Cerebellar cortex (tissue), 1 donor: ENCODE measurements around the gene FEZ2.

Experiments used
- DNase-seq: peaks from one replicate; pipeline ENCODE4 v3.0.0-alpha.2; 2015; ENCODE audit warnings: low spot score

Gene FEZ2

DNA sequence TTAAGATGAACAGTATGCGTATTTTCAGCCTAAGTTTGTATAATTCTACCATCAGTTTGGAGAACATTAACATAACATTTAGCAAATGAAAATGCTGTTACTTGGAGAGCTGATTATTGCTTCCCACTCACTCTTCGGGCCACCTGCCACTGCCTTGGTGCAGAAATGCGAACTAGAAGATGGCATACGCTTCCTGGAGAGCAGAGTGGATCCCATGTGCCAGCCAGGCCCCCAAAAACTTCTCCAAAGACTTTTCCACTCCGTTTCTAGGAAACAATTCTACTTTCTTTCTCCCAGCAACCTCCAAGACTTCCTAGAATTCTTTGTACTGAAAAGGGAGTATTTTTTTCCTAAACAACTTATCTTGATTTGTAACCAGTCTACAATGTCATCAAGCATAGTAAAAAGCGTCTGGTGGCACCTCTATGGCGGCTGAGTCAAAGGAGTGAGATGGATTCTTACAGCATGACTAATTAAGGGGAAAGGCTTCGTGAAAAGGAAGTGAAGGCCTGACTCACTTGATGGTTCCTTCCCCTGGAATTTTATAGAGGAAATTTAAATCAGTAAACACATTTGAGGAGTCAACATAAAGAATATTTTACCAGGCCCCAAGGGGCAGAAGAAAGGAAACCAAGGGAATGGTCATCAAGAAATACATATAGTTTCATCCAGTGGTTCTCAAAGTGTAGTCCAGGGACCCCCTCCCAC lies 36.6 kb downstream of the FEZ2 start:
- DNase-seq = no peak

DNA sequence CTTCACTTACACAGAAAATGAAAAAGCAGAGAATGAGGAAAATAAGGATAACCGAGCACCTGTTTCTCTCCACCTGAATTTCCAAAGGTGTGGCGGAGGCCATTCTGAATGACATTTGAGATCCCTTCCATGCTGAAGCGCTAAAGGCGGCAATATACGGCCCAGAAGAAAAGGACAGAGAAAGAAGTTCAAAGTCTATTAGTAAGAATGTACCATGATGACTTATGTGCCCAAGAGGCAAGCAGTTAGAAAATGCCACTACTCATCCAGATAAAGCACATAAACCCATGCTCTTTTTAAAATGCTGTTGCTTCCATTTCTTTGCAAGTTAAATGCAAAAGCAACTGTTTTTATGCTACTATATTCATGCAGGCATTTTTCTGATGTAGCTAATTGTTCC lies 37.2 kb downstream of the FEZ2 start:
- DNase-seq = no peak

DNA sequence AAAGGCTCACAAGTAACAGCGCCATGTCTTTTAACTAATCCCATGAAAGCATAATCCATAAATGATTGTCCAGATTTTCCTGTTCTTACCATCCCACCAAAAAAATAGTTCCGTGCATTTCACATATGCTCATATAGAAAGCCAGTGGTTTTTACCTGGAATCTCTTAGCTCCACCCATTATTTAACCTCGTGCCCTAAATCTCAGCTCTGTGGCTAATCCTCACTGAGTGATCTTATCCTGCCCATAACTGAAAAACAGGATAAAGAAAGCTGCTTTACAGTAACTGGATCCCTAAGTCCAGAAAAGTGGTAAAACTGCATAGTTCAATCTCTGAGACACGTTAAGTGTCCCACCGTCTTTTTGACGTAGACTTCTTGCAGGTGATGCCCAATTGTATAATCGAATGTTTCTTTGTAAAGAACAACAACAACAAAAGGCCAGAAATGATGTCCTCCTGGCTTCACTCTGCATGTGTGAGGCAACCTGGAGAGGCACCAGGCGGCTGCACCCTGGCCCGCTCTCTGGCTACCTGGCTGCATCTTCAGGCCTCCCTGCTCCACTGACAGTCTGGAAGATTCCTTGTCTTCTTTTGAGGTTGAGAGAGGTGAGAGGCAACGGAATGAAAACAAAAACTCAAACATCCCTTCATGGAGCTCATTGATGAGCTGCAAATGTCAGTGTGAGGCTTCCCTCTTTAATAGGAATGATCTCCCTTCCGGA lies 38.6 kb downstream of the FEZ2 start:
- no peak for DNase-seq

DNA sequence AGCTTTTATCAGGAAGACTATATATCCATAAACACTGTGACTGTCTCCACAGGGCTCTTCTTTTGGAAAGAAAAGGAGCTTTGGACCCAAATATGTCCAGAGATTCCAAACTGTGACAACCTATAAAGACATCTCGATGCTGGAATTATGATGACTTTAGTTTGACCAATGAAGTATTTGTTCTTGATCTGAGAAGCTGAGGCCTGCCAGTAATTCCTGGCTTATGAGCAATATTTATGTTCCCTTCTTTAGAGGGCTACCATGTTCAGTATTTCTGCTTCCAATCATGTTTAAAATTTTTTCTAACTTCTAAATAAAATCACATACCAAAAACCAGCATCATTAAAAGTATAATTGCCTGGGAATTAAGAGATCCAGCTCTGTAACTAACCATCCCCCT lies 41.1 kb downstream of the FEZ2 start:
- DNase-seq = no peak

DNA sequence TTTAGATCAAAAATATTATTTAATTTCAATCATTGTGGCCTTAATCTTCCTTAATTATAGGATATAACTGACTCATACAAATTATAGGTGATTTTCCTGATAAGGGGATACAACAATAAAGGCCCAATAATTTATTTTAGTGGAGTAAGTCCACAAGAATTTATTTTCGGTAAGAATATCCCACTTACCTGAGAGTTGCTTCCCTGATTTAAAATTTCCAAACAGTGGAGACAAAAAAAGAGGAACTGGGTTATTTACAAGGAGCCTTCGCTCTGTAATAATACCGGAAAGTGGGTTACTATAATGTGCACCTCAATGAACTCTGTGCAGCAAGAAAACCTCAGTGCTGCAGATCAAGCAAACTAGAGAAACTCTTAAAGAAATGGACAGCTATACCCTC lies 42.2 kb downstream of the FEZ2 start:
- no peak for DNase-seq

DNA sequence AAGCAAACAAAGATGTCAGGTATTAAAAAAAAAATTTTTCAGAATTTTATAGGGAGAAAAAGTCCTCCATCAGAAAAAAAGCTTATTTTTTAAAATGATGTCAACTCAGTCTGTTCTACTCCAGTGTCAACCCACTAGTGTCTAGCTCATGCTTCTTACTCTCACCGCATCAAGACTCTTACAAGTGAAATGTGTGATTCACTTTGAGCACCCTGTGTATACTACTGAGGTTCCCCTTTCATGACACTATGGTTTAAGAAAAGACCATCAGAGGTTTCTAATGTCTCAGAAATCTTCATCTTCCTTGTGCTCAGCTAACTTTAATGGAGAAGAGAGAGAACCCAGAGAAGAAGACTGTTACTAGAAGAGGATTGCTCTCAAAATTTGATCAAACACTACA lies 43.4 kb downstream of the FEZ2 start:
- DNase-seq = no peak

DNA sequence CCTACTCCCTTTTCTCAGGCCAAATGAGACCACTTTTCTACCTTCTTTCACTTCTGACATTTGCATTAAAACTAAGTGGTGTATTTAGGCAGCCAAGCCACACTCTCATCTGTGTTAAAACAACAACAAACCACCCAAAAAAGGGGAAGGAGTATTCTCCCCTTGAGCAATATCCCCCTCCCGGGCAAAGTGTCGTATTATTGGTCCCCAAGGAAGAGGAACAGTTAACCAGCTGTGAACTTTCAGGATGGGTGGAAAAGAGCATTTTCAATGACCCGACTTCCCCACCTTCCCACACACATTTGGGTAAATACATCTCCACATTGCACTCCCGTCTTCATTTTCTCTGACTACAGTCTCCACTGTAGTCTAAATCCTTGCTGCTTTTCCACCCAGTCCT lies 44.3 kb downstream of the FEZ2 start:
- no peak for DNase-seq

DNA sequence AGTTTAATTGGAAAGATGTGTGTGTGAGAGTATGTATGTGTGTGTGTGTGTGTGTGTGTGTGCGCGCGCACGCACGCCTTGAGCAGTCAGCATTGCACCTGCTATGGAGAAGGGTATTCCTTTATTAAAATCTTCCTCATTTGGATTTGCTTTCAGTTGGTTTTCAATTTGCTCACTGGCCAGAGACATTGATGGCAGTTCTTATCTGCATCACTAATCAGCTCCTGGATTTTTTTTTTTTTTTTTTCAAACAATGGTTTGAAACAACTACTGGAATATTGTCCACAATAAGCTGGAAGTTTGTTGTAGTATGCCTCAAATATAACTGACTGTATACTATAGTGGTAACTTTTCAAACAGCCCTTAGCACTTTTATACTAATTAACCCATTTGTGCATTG lies 48.0 kb downstream of the FEZ2 start:
- no peak for DNase-seq

DNA sequence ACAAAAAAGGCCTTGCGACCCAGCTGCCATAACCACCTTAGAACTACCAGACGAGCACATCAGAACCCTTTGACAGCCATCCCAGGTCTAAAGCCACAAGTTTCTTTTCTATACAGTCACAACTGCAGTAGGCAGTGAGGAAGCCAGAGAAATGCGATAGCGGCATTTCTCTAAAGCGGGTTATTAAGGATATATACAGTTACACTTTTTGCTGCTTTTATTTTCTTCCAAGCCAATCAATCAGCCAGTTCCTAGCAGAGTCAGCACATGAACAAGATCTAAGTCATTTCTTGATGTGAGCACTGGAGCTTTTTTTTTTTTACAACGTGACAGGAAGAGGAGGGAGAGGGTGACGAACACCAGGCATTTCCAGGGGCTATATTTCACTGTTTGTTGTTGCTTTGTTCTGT lies 48.8 kb downstream of the FEZ2 start:
- no peak for DNase-seq

DNA sequence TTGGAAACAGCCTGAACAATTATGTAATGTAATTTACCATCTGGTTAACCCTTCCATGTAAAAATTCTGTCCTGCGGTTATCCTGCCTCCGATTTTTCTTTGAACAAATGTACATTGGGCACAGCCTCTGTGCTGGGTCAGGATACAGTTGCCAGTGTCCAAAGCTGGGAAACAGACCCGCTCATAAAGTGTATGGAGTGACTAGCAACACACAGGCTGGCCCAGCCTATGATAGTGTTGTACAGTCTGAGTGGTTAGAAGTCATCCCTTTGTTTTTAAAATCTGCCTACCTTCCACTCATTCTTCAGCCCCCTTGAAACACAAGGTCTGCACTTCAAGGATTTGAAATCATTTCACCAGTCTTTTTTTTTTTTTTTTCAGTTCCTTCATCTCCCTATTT lies 50.1 kb downstream of the FEZ2 start:
- no peak for DNase-seq

DNA sequence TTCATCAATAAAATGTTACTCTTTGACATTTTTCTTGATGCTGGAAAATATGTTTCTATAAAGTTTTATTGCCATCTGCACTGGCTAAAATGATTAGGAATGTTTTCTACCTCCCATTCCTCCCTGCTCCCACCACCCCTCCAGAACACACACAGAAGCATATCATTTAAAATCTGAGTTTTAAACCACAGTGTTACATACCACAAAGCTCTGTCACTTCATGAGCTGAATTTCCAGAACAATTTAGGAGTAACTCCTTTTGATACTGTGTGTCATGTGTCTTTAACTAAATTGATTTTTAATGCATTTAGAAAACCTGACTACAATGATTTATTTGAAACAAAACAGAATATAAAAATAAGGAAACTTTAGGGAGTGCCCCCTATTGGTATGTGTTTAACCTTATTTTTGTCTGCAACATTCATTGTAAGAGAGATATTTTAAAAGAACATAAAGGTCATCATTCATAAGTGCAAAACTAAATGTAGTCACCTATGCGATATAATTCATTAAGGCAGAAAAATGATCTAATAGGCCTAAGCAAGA lies 52.0 kb downstream of the FEZ2 start:
- DNase-seq = no peak

DNA sequence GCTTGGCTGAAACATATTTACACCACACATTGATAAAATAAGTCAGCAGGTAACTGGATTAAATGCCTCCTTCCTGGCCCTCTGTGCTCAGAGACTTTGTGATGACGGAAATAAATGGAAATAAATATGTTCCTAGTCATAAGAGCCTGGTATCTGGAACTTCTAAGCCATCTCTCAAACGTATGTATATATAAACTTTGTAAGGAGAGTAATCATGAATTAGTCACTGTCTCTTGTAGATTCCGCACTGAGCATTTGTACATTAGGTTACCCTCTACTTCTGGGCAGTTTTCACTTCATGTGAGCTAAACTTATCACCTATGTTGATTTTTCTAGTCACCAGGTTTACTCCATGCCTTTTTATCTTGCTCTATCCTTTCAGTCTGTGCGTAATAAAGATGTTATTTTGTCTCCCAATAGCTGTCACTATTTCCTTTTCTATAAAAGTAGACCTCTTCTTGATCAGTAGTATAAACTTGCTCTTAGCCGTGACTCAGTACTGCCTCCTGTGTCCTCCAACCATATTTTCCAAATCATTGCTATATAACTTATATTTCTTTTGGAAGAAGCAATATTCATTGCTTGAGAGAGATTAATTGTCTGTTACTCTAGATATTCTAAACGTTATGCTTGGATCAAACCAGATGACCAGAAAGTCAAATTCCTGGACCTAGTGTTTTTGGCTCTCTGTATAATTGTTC lies 53.2 kb downstream of the FEZ2 start:
- no peak for DNase-seq

DNA sequence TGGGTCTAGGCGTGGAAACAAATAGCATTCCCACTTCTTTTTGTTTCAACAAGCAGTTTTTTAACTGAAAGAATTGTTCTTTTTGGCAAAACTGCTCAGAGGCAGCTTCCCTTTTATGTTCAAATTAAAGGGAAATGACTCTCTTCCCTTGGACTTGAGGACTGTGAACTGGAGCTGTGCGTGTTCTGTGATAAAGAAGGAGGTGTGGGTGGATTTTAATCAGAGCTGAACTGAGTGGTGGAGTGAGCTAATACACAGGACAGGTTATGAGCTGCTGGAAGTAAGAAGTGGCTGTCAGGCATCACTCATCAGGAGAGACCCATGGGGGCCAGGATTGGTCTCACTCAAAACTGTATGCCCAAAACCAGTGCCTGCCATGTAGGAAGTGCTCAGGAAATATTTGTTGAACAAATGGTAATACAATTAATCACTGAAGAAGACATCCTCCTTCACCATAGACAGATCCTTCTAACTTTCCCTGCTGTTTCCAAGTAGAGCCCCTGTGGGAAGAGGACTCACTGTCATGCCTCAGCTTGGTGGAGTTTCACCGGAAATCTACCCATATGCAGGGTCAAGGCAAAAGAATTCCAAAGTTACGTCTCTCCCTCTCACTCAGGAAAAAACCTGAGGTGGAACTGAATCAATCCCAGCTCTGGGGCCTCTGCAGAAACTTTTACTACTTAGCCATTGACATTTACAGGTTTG lies 55.9 kb downstream of the FEZ2 start:
- DNase-seq = no peak

DNA sequence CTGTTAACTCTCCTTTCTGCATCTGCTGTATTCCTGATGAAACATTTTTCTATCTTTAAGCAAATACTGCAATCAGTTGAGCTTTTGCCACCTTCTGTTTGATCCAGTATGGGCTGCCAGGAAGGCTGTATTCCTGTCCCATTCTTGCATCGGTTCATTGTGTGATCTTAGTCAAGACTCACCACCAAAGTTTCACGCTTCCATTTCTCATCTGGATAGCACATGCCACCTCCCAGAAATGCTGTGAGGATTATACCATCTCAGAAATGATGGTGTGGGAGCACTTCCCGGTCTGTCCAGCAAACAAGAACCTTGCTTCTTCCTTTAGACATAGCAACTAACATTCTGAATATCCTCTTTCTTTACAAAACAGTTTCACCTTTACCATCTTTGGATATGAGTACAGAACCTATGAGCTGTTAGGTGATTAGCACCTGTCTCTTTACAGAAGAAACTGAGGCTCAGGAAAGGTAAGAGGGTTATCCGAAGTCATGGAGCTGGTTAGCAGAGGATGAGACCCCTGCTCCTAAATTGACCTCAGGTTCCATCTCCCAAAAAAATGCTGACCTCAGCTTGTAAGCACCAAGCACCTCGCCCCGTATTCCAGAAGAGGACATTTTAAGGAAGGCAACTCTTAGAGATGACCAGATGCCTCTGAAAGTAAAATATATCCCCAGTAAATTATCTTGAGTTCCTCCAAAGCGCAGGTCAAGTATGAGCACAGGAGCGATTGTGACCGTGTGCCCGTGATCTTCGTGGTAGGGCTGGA lies 56.8 kb downstream of the FEZ2 start:
- no peak for DNase-seq

DNA sequence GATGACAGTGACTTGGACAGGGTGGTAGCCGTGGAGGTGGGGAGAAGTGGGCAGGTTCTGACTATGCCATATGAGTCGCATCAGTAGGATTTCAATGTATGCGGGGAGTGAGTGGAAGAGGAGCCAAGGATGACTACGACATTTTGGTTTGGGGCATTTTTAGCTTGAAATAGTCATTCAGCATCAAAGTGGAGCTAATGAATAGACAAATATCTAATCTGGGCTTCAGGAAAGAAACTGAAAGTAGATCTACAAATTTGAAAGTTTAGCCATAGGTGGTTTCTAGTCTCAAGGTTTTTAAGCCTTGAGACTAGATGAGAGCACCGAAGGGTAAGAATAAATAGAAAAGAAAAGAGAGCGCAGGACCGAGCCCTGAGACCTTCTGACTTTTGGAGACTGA lies 58.3 kb downstream of the FEZ2 start:
- no peak for DNase-seq

DNA sequence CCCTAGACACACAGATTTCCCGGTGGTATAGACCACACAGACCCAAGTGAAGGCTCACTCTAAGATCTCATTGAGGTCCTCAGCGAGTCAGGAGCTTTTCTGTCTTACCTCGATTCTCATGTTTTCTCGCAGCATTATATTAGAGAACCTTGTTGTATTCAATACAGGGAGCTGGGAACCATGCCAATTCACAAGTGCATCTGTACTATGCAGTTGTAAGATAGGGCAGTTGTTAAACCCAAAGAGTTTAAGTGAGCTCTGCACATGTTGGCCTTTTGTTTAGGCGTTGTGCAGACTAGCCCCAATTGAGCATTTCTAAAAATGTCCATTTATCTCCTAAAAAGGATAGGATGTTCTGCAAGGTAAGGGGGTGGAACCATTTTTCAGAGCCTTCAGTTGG lies 59.6 kb downstream of the FEZ2 start:
- no peak for DNase-seq

DNA sequence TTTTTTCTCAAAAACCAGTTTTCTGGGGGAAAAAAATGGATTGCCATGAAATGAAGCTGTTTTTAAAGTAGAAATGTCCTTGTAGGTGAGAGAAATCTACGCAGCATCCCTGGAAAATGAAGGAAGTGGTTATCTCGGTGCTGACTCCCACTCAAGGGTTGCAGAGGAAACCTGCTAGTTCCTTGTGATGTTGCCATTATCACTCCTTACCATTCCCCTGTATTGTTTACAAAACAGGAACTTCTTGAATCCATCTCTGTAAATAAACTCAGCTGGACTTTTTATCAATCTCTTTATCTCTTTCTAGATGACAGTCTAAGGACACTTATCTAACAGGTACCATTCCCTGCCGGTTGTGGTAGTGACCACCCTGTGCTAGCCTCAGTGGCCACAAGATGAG lies 61.2 kb downstream of the FEZ2 start:
- DNase-seq = no peak

DNA sequence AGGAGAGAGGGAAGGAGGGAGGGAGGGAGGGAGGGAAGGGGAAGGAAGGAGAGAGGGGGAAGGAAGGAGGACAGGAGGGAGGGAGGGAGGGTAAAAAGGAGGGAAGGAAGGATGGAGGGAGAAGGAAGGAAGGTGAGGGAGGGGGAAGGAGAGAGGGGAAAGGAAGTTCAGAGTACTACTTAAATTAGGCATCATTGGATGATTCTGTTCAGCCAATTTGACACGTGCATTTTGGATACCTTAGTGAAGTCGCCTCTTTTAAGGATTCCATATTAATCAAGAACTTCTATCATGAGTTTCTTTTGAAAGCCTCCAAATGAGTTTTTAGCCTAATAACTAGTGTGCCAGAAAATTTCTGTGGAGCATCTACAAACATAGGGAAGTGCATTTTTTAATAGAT lies 62.9 kb downstream of the FEZ2 start:
- no peak for DNase-seq

DNA sequence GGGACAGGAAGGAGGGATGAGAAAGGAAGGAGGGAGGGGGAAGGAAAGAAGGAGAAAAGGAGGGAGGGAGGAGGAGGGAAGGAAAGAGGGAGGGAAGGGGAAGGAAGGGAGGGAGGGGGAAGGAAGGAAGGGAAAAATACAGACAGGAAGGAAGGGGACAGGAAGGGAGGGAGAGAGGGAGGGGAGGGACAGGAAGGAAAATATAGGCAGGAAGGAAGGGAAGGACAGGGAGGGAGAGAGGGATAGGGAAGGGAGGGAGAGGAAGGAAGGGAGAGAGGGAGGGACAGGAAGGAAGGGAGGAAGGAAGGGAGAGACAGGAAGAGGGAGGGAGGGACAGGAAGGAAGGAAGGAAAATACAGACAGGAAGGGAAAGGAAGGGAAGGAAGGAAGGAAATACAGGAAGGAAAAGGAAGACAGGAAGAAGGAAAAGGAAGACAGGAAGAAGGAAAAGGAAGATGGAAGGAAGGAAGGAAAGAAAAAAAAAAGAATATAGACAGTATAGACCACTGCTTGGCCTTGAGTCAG lies 63.6 kb downstream of the FEZ2 start:
- DNase-seq = no peak

DNA sequence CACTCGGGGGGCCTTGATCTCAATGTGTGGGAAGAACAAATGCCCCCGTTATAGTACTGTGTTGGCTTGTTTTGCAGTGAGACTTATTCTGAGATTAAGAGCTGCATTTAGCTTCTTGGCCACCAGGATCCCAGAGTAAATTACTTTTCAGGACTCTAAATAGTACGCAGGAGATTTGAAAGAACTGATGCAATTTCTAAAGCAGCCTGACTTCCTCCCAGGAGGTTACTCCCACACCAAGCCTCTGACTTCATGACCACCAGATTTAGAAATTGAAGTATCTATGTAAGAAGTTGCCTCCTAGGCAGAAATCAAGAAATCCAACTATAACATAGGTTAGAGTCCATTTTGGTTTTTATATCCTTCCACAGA lies 67.0 kb downstream of the FEZ2 start:
- DNase-seq = no peak

DNA sequence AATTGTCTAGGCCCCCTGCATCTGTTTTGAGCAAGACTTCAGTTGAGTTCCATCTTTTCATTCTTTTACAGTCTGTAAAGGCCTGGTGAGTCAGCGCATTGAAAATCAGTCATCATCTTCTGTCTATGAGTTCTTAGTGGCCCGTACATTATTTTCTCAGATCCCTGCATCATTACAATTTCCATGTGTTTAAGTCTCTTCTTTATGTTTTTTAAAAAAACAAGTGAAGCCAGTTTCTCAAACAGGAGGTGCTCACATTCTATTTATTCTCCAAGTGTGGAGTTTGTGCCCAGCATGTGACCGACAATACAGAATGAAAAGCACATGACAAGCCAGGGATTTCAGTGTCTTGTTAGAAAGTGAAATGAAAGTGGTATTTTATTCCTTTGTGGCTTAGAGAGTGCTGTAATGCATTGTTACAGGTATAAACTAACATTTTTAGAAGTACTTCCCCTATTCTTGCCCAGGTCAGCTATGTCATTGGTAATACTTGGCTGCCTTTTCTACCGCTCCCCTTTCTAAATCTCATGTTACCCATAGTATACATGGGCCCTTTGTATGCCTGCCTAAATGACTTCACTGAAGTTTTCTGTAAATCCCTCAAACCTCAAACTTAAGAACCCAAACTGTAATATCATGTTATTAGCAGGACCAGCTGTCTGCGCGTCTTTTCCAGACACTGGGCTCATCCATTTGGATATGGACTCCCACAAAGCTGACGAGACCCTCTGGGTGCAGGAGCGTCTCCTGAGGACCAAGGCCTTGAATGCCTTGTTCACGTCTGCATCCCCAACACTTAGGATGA lies 67.6 kb downstream of the FEZ2 start:
- no peak for DNase-seq
